CD4-positive, alpha-beta T cell (primary cell): ENCODE results near the gene TIPRL. TPM values are rescaled to one million over a fixed set of nuclear protein-coding genes. Genes with fewer than 3 reads are reported as not detected.

Experiments used
- ATAC-seq: fragments of 200-7000 bp; cut with Tn5 transposase; one replicate; pipeline ENCODE4 v1.10.0; 2022; ENCODE audit warnings: mild to moderate bottlenecking; ENCODE audit not compliant: poor library complexity
- CTCF ChIA-PET: fragments of 350-600 bp; sonication (Branson Sonifier 250); formaldehyde crosslinking; loops from one replicate; lab custom pipeline; 2021; ENCODE audit warnings: antibody characterized with exemption, inconsistent platforms; lab: Charles Lee
- POLR2A ChIA-PET: fragments of 350-600 bp; sonication (Branson Sonifier 250); formaldehyde crosslinking; loops from one replicate; lab custom pipeline; 2021; ENCODE audit warnings: antibody characterized with exemption, inconsistent platforms; lab: Charles Lee
- DNase-seq, 14 experiments: peaks; one replicate each; pipeline ENCODE4 v3.0.0-alpha.2; 2013 to 2020; ENCODE audit warnings: mixed read lengths in 2 of 14
- H3K27ac ChIP-seq, 2 donors: one replicate each; pipeline versions ENCODE4 v1.5.1 to v1.7.0; 2013; ENCODE audit warnings: low read length in 2 of 2, low read depth in 1 of 2, mild to moderate bottlenecking in 1 of 2
- H3K27me3 ChIP-seq, 2 experiments: 1 replicate in 1 of 2; 2 replicates in 1 of 2; pipeline versions ENCODE4 v1.6.1 to v1.7.0; 2013; ENCODE audit warnings: low read length in 2 of 2, control low read depth in 1 of 2, mild to moderate bottlenecking in 1 of 2, moderate library complexity in 1 of 2; ENCODE audit not compliant: insufficient read depth in 2 of 2, control insufficient read depth in 1 of 2
- H3K36me3 ChIP-seq: one replicate; pipeline ENCODE4 v1.6.1; 2013; ENCODE audit warnings: low read length, control low read depth; ENCODE audit not compliant: insufficient read depth
- H3K4me1 ChIP-seq: one replicate; pipeline ENCODE4 v1.6.1; 2013; ENCODE audit warnings: low read length, control low read depth; ENCODE audit not compliant: insufficient read depth
- H3K4me3 ChIP-seq: one replicate; pipeline ENCODE4 v1.5.1; 2013; ENCODE audit warnings: mild to moderate bottlenecking, low read length, moderate library complexity
- H3K9me3 ChIP-seq, 2 experiments: 1 replicate in 1 of 2; 2 replicates in 1 of 2; pipeline versions ENCODE4 v1.6.1 to v1.7.0; 2013; ENCODE audit warnings: low read length in 2 of 2, mild to moderate bottlenecking in 2 of 2, control low read depth in 1 of 2, moderate library complexity in 1 of 2; ENCODE audit not compliant: control insufficient read depth in 1 of 2, insufficient read depth in 1 of 2
- H3K27ac Mint-ChIP-seq: one replicate; pipeline ENCODE4 v1.8.0; 2020; ENCODE audit warnings: mixed read lengths
- H3K27me3 Mint-ChIP-seq: one replicate; pipeline ENCODE4 v1.8.0; 2021; ENCODE audit warnings: mixed read lengths
- H3K36me3 Mint-ChIP-seq: one replicate; pipeline ENCODE4 v1.8.0; 2021; ENCODE audit warnings: low read depth, mixed read lengths
- H3K4me1 Mint-ChIP-seq: one replicate; pipeline ENCODE4 v1.8.0; 2021; ENCODE audit warnings: low read depth, mixed read lengths
- H3K4me3 Mint-ChIP-seq: one replicate; pipeline ENCODE4 v1.8.0; 2020; ENCODE audit warnings: mild to moderate bottlenecking, mixed read lengths
- H3K9me3 Mint-ChIP-seq: one replicate; pipeline ENCODE4 v1.8.0; 2020; ENCODE audit warnings: mixed read lengths
- CTCF ChIP-seq: fragments of 200-600 bp; IDR thresholded peaks from one replicate; pipeline ENCODE4 v1.8.0; 2022; ENCODE audit warnings: antibody characterized with exemption, mild to moderate bottlenecking
- intact Hi-C, 2 experiments: fragments of 100-400 bp; cut with DNase I in 1 of 2; cut with micrococcal nuclease in 1 of 2; formaldehyde crosslinking; loops; one replicate each; pipeline versions ENCODE4 v1.15.1 to v1.9.0; 2023 to 2025; cut with DNase I, micrococcal nuclease
- total RNA-seq, 174 experiments: library from RNA in 2 of 174; stranded (reverse) in 2 of 174; gene quantifications; one replicate each; pipeline ENCODE4 v1.2.3 and lab custom pipeline; 2021 to 2026

TIPRL gene
- total RNA-seq, 2 experiments from 2014 or later, result 15.8 to 16.4 TPM

- DNase-seq, result no peak
- intact Hi-C loops, result no loop called here
- peaks cover 3 to 7% of the 10 kb centered on the region in 2 experiments for H3K9me3 ChIP-seq
Observed at GRCh38 chr1:168217664-168218063, 38.9 kb downstream of the TIPRL start.

GRCh38 chr1:168218658-168219057, 39.9 kb downstream of the TIPRL start:
- ChIA-PET POLR2A (no interaction called here), CTCF (no interaction called here)
- Mint-ChIP-seq H3K27ac (no peak overlapping the region), H3K36me3 (no peaks in the 10 kb centered on the region), H3K4me1 (no peaks in the 10 kb centered on the region), H3K4me3 (no peak overlapping the region), H3K27me3 (peaks cover 10% of the 10 kb centered on the region), H3K9me3 (peaks cover 3% of the 10 kb centered on the region)
- TF ChIP-seq CTCF, result no peak
- H3K27me3 ChIP-seq, result no peaks in the 10 kb centered on the region
- no peak overlapping the region for H3K4me3 ChIP-seq
- H3K36me3 ChIP-seq, result no peaks in the 10 kb centered on the region
- intact Hi-C loops, result no loop called here
- DNase-seq (no peak), ATAC-seq (no peak)
- H3K9me3 ChIP-seq, result peaks cover 0 to 2% of the 10 kb centered on the region in 2 experiments
- no peaks in the 10 kb centered on the region for H3K4me1 ChIP-seq
- no peak overlapping the region for H3K27ac ChIP-seq

More at GRCh38 chr1:168217664-168218063, 38.9 kb downstream of the TIPRL start:
- Histone ChIP-seq H3K27ac (no peak overlapping the region), H3K36me3 (no peaks in the 10 kb centered on the region), H3K4me1 (no peaks in the 10 kb centered on the region), H3K27me3 (no peaks in the 10 kb centered on the region), H3K4me3 (no peak overlapping the region)
- no peak for ATAC-seq
- Mint-ChIP-seq H3K4me3 (no peak overlapping the region), H3K27ac (no peak overlapping the region), H3K27me3 (peaks cover 5% of the 10 kb centered on the region), H3K36me3 (no peaks in the 10 kb centered on the region), H3K9me3 (peaks cover 3% of the 10 kb centered on the region), H3K4me1 (no peaks in the 10 kb centered on the region)
- ChIA-PET CTCF (interaction anchor here (0.7 to 0.9 kb wide), 2 partner anchors 17 to 386 kb away, joined by 3 to 4 read pairs; no protein-coding TSS in a partner anchor), POLR2A (no interaction called here)
- TF ChIP-seq CTCF, result no peak

GRCh38 chr1:168220470-168220871, 41.7 kb downstream of the TIPRL start:
- Mint-ChIP-seq H3K36me3 (no peaks in the 10 kb centered on the region), H3K27me3 (peaks cover 10% of the 10 kb centered on the region), H3K27ac (no peak overlapping the region), H3K9me3 (no peaks in the 10 kb centered on the region), H3K4me1 (peaks cover 10% of the 10 kb centered on the region), H3K4me3 (no peak overlapping the region)
- Histone ChIP-seq H3K4me1 (peaks cover 9% of the 10 kb centered on the region), H3K27ac (no peak overlapping the region), H3K36me3 (no peaks in the 10 kb centered on the region), H3K9me3 (no peaks in the 10 kb centered on the region), H3K27me3 (no peaks in the 10 kb centered on the region), H3K4me3 (no peak overlapping the region)
- CTCF ChIA-PET, result no interaction called here
- ATAC-seq, result no peak
- POLR2A ChIA-PET, result no interaction called here
- DNase-seq, result no peak
- intact Hi-C loops, result no loop called here
- no peak for TF ChIP-seq CTCF
